ENCODE results near the gene AMZ2.
A peak's percentile ranks its signal among the peaks of the same experiment; 100 is the strongest.
"Not testable (repeated sequence)": the region's sequence is repeated elsewhere in the genome, so short reads cannot be mapped to it uniquely, and the experiment has no call there.

AMZ2 gene

DNA sequence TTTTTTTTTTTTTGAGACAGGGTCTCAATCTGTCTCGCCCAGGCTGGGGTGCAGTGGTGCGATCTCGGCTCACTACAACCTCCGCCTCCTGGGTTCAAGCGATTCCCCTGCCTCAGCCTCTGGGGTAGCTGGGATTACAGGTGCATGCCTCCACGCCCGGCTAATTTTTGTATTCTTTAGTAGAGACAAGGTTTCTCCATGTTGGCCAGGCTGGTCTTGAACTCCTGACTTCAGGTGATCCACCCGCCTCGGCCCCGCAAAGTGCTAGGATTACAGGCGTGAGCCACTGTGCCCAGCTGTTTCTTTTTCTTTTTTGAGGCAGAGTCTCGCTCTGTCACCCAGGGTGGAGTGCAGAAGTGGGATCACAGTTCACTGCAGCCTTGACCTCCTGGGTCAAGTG lies 27.1 kb upstream of the AMZ2 start:
- not testable (repeated sequence) for DNase-seq (ENCODE audit: low read depth)

GRCh38 chr17:68221786-68222185 lies 26.1 kb upstream of the AMZ2 start:
- no peak for DNase-seq (ENCODE audit: low read depth)

DNA sequence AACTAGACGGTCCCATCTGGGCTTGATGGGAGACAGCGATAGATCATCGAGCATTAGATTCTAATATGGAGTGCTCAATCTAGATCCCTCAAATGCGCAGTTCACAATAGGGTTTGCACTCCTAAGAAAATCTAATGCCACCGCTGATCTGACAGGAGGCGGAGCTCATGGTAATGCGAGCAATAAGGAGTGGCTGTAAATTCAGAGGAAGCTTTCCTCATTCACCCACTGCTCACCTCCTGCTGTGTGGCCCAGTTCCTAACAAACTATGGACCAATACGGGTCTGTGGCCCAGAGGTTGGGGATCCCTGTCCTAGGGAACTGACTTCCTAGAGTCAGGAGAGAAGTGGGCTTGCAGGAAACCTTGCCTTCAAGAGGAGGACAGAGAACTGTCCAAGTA lies 25.2 kb upstream of the AMZ2 start:
- no peak for DNase-seq (ENCODE audit: low read depth)

GRCh38 chr17:68225055-68225454 lies 22.8 kb upstream of the AMZ2 start:
- not testable (repeated sequence) for DNase-seq (ENCODE audit: low read depth)

DNA sequence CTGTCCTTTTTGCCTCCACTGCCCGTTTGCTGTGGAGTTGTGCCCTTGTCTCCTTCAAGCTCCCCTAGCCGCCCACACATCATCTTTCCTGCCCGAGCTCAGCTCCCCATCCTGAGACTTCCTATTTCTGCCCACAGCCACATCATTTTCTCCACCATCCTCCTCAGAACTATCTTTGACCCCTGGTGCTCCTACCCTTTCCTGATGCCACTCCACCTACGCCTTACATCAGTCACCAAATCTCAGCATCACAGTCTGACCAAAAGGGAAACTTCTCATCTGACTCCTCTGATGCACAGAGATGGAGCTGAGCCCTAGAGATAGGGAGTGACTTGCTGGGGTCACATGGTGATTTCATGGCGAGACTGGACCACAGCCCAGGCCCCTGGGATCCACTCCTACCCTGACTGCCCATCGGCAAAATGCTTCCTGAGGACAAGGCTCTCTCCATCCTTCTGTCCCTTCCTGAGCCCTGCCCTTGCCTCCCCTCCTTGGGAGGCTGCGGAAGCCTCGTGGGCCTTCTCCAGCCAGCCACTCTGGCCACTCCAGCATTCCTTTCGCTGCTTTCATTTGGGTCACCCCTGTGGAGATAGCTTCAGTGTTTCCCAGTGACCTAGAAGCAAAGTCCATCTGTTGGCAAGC lies 19.7 kb upstream of the AMZ2 start:
- not testable (repeated sequence) for DNase-seq (ENCODE audit: low read depth)

GRCh38 chr17:68228817-68229570 lies 18.8 kb upstream of the AMZ2 start:
- DNase-seq (ENCODE audit: low read depth) = no peak

GRCh38 chr17:68229619-68230018 lies 18.2 kb upstream of the AMZ2 start:
- no peak for DNase-seq (ENCODE audit: low read depth)

GRCh38 chr17:68231131-68231530 lies 16.7 kb upstream of the AMZ2 start:
- not testable (repeated sequence) for DNase-seq (ENCODE audit: low read depth)

- DNase-seq (ENCODE audit: low read depth) = no peak
These were observed 16.3 kb upstream of the AMZ2 start for GRCh38 chr17:68231541-68231940.

DNA sequence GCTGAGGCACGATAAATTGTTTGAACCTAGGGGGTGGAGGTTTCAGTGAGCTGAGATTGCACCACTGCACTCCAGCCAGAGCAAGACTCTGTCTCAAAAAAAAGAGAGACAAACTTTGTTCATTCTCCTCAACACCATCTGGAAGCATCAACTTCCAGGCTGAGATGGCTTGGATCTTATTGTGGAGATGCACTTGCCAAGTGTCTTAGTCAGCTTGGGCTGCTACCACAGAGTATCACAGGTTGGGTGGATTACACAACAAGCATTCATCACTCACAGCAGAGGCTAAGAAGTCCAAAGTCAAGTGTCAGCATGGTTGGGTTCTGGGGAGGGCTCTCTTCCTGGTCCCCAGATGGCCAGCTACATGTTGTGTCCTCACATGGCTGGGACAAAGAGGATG lies 15.1 kb upstream of the AMZ2 start:
- DNase-seq (ENCODE audit: low read depth) = not testable (repeated sequence)

GRCh38 chr17:68234726-68235335 lies 13.0 kb upstream of the AMZ2 start:
- DNase-seq (ENCODE audit: low read depth) = peak; percentile 52

- DNase-seq (ENCODE audit: low read depth) = not testable (repeated sequence)
These were observed 12.5 kb upstream of the AMZ2 start for GRCh38 chr17:68235336-68235791.

DNA sequence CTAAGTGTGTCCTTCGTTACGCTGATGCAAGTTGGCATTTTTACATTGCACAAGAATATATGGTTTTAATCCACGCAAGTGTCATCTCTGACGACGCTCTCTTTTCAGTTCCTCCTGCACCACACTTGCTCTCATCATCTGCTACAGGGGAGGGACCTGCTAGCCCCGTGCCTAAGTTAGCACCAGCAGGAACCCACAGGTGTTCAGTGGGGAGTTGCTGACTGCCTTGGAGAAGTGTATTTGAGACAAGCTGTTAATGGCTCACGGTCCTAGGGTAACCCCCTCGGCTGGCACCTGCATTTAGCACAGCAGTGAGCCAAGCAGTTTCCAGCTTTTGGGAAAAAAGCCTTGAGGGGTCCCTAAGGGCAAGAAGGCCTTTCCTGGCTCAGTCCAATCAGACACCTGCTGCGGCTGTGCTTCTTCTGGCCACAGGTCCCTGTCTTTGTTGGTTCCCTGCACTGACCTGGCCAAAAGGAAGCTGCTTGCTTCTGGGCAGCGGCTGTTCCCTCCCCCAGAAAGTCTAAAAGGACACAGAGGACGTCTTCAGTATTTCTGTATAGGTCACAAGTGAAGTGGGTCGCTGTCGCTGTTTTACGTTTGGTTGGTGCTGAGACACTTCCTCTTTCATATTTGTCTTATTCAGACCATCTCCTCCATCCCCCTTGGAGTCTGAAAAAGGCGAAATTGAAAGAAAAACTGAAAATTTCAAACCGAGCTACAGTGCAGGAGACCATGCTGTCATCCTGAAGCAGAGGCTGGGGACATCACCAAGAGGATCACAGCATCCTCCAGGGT lies 10.3 kb upstream of the AMZ2 start:
- DNase-seq (ENCODE audit: low read depth) = not testable (repeated sequence)

DNA sequence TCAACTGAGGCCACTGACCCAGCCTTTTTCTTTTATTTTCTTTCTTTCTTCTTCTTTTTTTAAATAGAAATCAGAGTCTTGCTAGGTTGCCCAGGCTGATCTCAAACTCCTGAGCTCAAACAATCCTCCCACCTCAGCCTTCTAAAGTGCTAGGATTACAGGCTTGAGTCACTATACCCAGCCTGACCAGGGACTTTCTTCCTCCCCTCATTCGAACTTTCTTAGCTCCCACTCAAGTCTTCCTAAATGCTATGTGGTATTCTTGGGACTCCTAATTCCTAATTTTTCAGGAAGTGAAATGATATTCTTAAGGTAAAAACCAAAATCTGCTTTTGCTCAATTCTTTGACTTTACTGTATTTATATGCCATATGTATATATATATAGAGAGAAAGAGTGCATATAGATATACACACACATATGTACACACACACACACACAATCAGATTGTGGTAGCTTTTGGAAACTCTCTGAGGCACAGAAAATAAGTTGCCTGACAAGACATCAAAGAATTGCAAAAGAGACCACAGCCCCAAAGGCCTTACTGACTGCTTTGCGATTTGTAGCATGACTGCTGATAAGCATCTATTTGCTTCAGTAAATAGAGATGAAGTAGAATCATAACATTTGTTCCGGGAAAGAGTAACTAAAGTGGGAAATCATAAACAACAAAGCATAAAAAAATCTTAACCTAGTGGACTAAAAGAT lies 9.5 kb upstream of the AMZ2 start:
- no peak for DNase-seq (ENCODE audit: low read depth)

DNA sequence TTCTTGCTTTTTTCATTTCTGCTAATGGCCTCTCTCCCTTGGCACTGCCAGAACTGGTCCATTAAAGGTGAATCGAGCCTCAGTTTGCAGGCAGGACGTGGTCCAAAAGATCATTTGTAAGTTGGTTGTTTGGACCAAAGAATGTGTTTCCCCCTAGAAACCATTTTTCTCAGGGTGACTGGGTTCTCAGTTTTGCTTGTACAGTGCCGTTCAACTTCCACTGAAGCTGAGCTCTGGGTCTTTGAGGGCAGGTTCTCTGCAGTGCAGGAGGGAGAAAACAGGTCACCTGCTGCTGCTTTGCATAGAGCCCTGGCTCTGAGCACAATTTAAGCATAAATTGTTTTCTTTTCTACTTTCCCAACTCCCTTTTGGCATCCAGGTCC lies 9.0 kb upstream of the AMZ2 start:
- DNase-seq (ENCODE audit: low read depth) = no peak

DNA sequence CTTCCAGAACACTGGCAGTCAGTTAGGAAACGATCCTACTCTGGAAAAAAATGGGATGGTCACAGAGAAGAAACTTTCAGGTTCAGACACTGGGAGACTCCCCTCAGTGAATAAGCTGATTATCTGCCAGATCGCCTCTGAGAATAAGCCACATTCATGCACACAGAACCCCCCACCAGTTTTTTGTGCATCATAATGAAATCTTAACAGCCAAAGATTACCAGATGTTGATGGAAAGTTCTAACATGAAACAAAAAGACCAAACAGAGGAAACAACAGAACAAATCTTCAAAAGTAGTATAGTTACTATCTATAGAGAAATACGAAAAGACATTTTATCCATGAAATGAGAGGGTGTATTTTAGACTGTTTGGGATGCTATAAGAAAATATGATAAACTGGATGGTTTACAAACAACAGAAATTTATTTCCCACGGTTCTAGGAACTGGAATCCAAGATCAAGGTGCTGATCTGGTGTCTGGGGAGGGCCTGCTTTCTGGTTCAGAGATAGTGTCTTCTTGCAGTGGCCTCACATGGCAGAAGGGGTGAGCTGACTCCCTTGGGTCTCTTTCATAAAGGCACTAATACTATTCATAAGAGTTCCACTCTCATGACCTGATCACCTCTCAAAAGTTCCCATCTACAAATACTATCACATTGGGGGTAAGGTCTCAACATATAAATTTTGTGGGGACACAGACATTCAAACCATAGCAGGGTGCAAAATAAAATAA lies 8.0 kb upstream of the AMZ2 start:
- no peak for DNase-seq (ENCODE audit: low read depth)

GRCh38 chr17:68246271-68247028 lies 1.4 kb upstream of the AMZ2 start:
- no peak for DNase-seq (ENCODE audit: low read depth)

GRCh38 chr17:68248199-68248825 lies 469 bp downstream of the AMZ2 start:
- DNase-seq (ENCODE audit: low read depth) = no peak

GRCh38 chr17:68248891-68249290 lies 1.0 kb downstream of the AMZ2 start:
- DNase-seq (ENCODE audit: low read depth) = no peak

DNA sequence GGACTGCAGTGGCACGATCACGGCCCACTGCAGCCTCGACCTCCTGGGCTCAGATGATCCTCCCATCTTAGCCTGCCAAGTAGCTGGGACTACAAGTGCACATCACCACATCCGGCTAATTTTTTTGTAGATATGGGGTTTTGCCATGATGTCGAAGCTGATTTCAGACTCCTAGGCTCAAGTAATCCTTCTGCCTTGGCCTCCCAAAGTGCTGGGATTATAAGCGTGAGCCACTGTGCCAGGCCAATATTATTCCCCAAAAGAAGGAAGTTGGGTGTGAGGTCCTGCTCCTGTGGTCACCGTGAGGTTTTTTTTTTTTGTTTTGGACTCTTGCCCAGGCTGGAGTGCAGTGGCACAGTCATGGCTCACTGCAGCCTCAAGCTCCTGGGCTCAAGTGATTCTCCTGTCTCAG lies 1.5 kb downstream of the AMZ2 start:
- DNase-seq (ENCODE audit: low read depth) = no peak
